ENCODE results near the gene DKKL1. TPM values are rescaled to one million over a fixed set of nuclear protein-coding genes. Genes with fewer than 3 reads are reported as not detected.

Gene DKKL1
- polyA plus RNA-seq, 1 donor, result 2.4 TPM

- no peak for DNase-seq
Observed at GRCh38 chr19:49422407-49423070, 58.9 kb downstream of the DKKL1 start.

GRCh38 chr19:49423071-49423984, 59.7 kb downstream of the DKKL1 start, which contains the start of gene PTH2:
PTH2 (minus strand) TSS chr19:49423441; CDS start chr19:49423339, 102 bp downstream.
- DNase-seq, result no peak

- DNase-seq, result no peak
Observed at GRCh38 chr19:49423985-49424303, 60.3 kb downstream of the DKKL1 start.

Other genes with a start within 250 kb of the DKKL1 start
- 13.4 TPM for gene LIN7B, start 249.5 kb upstream of the DKKL1 start, polyA plus RNA-seq (ENCODE audit: insufficient read length)
- gene C19orf73, start 244.7 kb upstream of the DKKL1 start, polyA plus RNA-seq (ENCODE audit: insufficient read length), result 0.54 TPM
- 10.0 TPM for gene PPFIA3, start 244.3 kb upstream of the DKKL1 start, polyA plus RNA-seq (ENCODE audit: insufficient read length)
- 187 TPM for gene HRC, start 208.5 kb upstream of the DKKL1 start, polyA plus RNA-seq (ENCODE audit: insufficient read length)
- 49.4 TPM for gene TRPM4, start 206.1 kb upstream of the DKKL1 start, polyA plus RNA-seq (ENCODE audit: insufficient read length)
- gene SLC6A16, start 38.7 kb upstream of the DKKL1 start, polyA plus RNA-seq (ENCODE audit: insufficient read length), result 1.9 TPM
- gene CD37, start 28.5 kb upstream of the DKKL1 start, polyA plus RNA-seq (ENCODE audit: insufficient read length), result 18.5 TPM
- 72.1 TPM for gene TEAD2, start 1.5 kb upstream of the DKKL1 start, polyA plus RNA-seq (ENCODE audit: insufficient read length)
- not detected for gene KASH5, start 24.4 kb downstream of the DKKL1 start, polyA plus RNA-seq (ENCODE audit: insufficient read length)
- gene PTH2, start 59.6 kb downstream of the DKKL1 start, polyA plus RNA-seq (ENCODE audit: insufficient read length), result not detected
- not detected for gene GFY, start 61.5 kb downstream of the DKKL1 start, polyA plus RNA-seq (ENCODE audit: insufficient read length)
- 0.76 TPM for gene SLC17A7, start 77.7 kb downstream of the DKKL1 start, polyA plus RNA-seq (ENCODE audit: insufficient read length)
- 43.8 TPM for gene PIH1D1, start 87.9 kb downstream of the DKKL1 start, polyA plus RNA-seq (ENCODE audit: insufficient read length)
- gene ALDH16A1, start 89.3 kb downstream of the DKKL1 start, polyA plus RNA-seq (ENCODE audit: insufficient read length), result 14.8 TPM
- gene FLT3LG, start 110.3 kb downstream of the DKKL1 start, polyA plus RNA-seq (ENCODE audit: insufficient read length), result 3.5 TPM
- 4,873 TPM for gene RPL13A, start 123.7 kb downstream of the DKKL1 start, polyA plus RNA-seq (ENCODE audit: insufficient read length)
- 3,298 TPM for gene RPS11, start 132.6 kb downstream of the DKKL1 start, polyA plus RNA-seq (ENCODE audit: insufficient read length)
- gene FCGRT, start 148.8 kb downstream of the DKKL1 start, polyA plus RNA-seq (ENCODE audit: insufficient read length), result 178 TPM
- gene RCN3, start 164.1 kb downstream of the DKKL1 start, polyA plus RNA-seq (ENCODE audit: insufficient read length), result 44.5 TPM
- 59.7 TPM for gene NOSIP, start 216.7 kb downstream of the DKKL1 start, polyA plus RNA-seq (ENCODE audit: insufficient read length)
- gene PRRG2, start 217.4 kb downstream of the DKKL1 start, polyA plus RNA-seq (ENCODE audit: insufficient read length), result 0.18 TPM
- 23.3 TPM for gene PRR12, start 227.3 kb downstream of the DKKL1 start, polyA plus RNA-seq (ENCODE audit: insufficient read length)

Measured in hindlimb muscle (tissue), 1 donor.